CD4-positive, alpha-beta T cell treated with Interleukin-17A for 1 hour (primary cell): ENCODE data around the gene SLC6A18.
"Not testable (repeated sequence)": the region's sequence is repeated elsewhere in the genome, so short reads cannot be mapped to it uniquely, and the experiment has no call there.

Source experiments
- DNase-seq: peaks from one replicate; pipeline ENCODE4 v3.0.0-alpha.2; 2020

The SLC6A18 gene

DNA sequence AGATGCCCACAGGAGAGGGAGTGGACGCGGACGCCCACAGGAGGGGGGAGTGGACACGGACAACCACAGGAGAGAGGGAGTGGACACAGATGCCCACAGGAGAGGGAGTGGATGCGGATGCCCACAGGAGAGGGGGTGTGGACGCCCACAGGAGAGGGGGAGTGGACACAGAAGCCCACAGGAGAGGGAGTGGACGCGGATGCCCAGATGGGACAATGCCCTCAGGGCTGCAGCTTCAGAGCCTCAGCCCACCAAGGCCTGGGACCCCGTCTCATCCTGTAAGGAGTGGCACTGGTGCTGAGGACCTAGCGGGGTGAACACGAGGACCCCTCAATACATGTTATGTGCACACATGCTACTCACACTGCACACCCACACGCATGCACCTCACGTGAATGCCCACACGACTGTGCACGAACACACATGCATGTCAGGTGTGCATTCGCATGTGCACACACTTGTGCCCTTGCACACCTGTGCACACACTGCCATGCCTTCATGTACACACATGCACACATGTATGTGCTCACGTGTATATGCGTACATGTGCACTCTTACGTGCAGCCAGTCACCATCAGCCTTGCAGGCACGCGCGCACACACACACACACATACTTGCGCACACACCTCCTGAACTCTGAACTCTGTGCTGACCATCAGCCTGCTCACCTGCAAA is 34.8 kb downstream of the SLC6A18 start:
- no peak for DNase-seq

- no peak for DNase-seq
Measured at GRCh38 chr5:1261643-1262042, 36.5 kb downstream of the SLC6A18 start.

- DNase-seq, result no peak
Measured at GRCh38 chr5:1262381-1262780, 37.2 kb downstream of the SLC6A18 start.

DNA sequence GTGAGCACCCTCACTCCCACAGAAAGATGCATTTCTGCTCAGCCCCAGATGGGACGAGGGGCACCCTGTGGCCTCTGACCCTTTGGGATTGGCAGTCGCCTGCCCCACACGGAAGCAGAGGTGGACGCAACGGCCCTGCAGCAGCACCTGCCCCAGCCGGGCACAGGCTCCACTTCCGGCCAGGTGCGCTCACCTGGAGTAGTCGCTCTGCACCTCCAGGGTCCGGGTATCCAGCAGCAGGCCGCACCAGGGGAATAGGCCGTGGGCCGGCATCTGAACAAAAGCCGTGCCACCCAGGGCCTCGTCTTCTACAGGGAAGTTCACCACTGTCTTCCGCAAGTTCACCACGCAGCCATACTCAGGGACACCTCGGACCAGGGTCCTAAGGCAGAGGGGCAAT is 39.0 kb downstream of the SLC6A18 start:
- DNase-seq, result no peak

- no peak for DNase-seq
Measured at GRCh38 chr5:1265026-1265425, 39.8 kb downstream of the SLC6A18 start.

DNA sequence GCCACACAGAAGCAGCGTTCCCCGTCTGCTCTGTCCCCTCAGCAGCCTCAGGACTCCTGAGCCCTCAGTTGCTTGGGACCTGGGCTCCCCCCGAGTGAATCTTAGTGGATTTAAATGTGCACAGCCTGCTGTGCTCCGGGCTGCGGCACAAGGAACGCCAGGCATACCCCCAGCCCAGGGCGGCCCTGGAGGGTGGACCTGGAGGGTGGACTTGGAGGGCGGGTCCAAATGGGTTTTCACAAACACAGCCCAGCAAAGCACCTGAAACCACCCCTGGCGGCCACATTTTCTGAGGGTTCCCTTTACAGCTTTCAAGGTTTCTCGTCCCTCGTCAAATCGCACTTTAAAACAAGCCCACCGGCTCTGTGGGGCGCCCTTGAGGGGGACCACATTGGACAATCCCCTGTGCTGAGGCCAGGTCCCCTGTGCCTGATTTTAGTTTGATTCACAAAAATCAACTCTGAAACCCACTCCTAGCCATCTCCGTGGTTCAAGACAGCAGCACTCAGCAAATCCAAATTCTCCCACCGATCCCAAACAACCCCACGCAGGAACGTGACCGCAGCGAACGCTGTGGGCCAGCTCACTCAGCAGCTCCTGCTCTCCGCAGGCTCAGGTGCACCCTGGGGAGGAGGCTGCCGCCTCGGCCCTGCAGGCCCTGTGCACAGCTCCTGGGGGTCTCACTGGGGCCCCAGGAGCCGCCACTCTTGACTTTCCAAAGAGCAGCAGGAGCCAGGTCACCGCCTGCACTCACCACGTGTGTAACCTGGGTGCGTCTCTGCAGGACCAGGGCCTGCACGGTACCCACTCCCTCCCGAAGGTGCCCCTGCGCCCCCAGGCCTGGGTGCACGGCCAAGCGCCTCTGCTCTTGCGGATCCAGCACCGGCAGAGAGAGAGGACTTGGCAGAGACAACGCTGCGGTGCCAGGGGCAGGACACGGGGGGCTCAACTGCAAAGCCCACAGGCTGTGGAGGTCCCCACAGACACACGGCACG is 40.6 kb downstream of the SLC6A18 start:
- DNase-seq, result no peak

- no peak for DNase-seq
Measured at GRCh38 chr5:1266791-1267190, 41.6 kb downstream of the SLC6A18 start.

DNA sequence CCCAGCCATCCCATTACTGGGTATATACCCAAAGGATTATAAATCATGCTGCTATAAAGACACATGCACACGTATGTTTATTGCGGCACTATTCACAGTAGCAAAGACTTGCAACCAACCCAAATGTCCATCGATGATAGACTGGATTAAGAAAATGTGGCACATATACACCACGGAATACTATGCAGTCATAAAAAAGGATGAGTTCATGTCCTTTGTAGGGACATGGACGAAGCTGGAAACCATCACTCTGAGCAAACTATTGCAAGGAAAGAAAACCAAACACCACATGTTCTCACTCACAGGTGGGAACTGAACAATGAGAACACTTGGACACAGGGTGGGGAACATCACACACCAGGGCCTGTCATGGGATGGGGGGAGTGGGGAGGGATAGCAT is 42.3 kb downstream of the SLC6A18 start:
- not testable (repeated sequence) for DNase-seq

- DNase-seq, result no peak
Measured at GRCh38 chr5:1268056-1268455, 42.9 kb downstream of the SLC6A18 start.

GRCh38 chr5:1268666-1269065 is 43.5 kb downstream of the SLC6A18 start:
- DNase-seq, result peak; percentile 36

GRCh38 chr5:1270426-1270825 is 45.2 kb downstream of the SLC6A18 start:
- no peak for DNase-seq

DNA sequence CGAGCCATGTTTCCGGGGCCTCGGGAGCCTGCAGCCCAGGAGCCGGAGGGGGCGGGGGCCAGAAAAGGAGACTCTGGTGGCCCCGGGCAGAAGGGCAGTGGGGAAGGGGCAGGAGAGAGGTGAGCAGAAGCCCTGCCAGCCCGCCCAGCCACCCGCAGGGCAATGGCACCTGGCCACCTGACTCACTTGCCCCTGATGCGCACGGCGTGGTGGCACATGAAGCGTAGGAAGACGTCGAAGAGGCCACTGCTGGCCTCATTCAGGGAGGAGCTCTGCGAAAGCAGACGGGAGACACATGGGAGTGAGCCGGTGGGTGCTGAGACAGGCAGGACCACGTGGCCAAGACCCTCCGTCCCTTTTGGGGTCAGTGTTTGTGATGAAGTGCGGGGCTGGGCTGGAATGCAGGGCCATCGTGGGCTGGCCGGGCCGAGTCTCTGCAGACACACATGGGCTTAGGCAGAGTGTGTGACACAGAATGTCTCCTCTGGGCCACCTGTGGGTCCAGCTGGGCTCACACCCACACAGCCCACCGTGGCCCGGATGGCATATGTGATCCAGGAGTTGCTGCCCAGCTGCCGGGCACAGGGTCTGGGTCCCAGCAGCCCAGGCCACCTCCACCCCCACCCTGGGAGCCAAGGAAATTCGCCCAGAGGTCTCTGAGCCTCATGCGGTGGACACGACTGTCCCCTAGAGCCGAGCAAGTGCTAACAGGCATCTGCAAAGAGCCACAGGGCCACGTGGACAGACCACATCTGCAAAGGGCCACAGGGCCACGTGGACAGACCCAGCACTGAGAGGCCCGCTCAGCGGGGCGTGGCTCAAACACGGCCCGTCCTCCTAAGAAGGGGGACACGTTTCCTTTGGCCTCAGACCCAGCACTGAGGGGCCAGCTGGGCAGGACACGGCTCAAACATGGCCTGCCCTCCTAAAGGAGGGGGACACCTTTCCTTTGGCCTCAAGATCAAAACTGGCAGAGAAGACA is 46.0 kb downstream of the SLC6A18 start:
- DNase-seq, result no peak

DNA sequence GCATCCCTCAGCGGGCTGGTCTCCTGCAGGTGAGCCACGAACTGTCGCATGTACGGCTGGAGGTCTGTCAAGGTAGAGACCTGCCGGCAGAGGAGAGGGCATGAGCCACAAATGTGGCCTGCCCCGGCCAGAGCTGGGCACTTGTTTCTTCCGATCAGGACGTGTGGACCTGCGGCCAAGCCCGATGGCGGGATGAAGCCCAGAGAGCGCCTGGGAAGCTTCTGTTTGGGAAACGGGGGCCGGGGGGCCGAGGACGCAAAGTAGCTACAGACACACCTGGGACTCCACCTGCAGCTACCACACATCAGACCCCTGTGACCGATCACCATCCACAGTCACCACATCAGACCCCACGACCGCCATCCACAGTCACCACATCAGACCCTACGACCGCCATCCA is 47.0 kb downstream of the SLC6A18 start:
- DNase-seq, result no peak

- DNase-seq, result no peak
Measured at GRCh38 chr5:1273745-1274144, 48.6 kb downstream of the SLC6A18 start.

- no peak for DNase-seq
Measured at GRCh38 chr5:1274471-1274870, 49.3 kb downstream of the SLC6A18 start.

GRCh38 chr5:1275397-1276391 is 50.5 kb downstream of the SLC6A18 start:
- DNase-seq, result not testable (repeated sequence)

DNA sequence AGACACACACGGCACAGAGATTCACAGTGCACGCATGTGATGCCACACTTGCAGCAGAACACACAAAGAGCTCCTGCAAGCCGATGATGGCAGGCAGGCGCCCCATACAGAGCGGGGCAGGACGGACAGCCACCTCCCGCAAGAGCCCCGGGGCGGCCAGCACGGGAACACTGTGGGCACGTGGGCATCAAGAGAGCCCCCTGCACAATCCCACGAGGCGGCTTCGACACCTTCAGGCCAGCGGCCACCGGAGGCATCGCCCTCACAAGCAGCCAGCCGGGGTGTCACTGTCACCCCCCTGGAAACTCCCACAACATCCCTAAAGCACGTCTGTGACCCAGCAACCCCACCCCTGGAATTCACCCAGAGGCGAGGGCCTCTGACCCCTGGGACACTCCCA is 51.7 kb downstream of the SLC6A18 start:
- DNase-seq, result no peak

- no peak for DNase-seq
Measured at GRCh38 chr5:1277331-1277730, 52.1 kb downstream of the SLC6A18 start.

DNA sequence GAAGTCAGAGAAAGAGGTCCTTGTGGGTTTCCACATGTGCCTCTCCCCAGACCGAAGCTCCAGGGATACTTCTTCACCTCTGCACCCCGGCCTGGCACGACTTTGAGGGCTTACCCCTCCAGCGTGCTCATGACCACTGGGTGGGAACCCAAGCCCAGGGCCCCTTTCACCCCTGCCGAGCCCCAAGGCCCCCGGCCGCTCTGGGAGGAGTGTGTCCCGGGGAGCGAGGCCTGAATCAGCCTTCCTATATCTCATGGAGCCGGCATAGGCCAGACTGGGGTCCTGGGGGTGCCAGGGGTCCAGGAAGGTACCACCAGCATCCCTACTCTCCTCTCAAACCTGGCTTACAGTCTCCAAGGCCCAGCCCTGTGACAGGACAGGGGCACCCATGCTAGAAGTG is 52.6 kb downstream of the SLC6A18 start:
- DNase-seq, result no peak

DNA sequence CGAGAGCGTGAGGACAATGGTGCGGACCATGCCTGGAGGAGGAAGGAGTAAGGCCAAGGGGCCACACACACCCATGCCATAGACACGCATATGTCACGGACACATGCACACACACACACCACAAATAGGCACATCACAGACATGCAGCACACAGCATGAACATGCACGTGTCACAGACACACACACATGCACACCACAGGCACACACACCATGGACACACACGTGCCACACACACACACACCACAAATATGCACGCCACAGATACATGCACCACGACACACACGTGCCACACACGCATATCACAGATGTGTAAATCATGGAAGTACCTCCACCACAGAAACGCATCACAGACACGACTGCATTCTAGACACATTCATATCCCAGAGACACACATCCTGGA is 53.0 kb downstream of the SLC6A18 start:
- no peak for DNase-seq

GRCh38 chr5:1278656-1279442 is 53.7 kb downstream of the SLC6A18 start:
- no peak for DNase-seq
